Measurements from ENCODE around the gene SNX13.
"Not testable (repeated sequence)": the region's sequence is repeated elsewhere in the genome, so short reads cannot be mapped to it uniquely, and the experiment has no call there.

The SNX13 gene

GRCh38 chr7:17912050-17912449 lies 28.2 kb downstream of the SNX13 start:
- DNase-seq (ENCODE audit: low spot score) = no peak

GRCh38 chr7:17910377-17910776 lies 29.9 kb downstream of the SNX13 start:
- no peak for DNase-seq (ENCODE audit: low spot score)

DNA sequence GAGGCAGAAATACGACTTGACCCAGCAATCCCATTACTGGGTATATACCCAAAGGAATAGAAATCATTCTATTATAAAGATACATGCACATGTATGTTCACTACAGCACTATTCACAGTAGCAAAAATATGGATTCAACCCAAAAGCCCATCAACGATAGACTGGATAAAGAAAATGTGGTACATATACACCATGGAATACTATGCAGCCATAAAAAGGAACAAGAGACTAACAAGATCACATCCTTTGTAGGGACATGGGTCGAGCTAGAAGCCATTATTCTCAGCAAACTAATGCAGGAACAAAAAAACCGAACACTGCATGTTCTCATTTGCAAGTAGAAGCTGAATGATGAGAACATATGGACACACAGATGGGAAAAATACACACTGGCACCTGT lies 31.0 kb downstream of the SNX13 start:
- DNase-seq (ENCODE audit: low spot score) = not testable (repeated sequence)

DNA sequence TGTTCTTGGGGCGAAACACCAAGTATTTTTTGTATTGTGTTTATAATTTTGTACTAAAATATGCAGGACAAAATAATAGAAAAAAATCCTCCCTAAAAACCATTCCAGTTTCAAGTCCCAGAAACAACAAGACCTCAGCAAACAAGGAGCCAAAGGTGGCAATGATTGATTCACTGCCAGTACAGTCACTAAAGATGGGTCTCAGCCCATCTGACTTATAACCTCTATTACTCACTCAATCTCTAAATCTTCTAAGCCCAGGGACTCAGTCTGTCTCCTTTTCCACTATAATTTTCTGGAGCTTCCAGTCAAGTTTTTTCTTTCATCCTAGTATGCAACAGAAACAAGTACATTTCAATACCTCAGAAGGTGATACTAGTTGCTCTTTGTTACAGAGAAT lies 33.3 kb downstream of the SNX13 start:
- DNase-seq (ENCODE audit: low spot score) = no peak

GRCh38 chr7:17903337-17903736 lies 37.0 kb downstream of the SNX13 start:
- no peak for DNase-seq (ENCODE audit: low spot score)

GRCh38 chr7:17902599-17902998 lies 37.7 kb downstream of the SNX13 start:
- DNase-seq (ENCODE audit: low spot score) = no peak

GRCh38 chr7:17900464-17900863 lies 39.8 kb downstream of the SNX13 start:
- no peak for DNase-seq (ENCODE audit: low spot score)

- DNase-seq (ENCODE audit: low spot score) = no peak
These were observed 42.2 kb downstream of the SNX13 start for GRCh38 chr7:17898111-17898510.

GRCh38 chr7:17887286-17887685 lies 53.0 kb downstream of the SNX13 start:
- no peak for DNase-seq (ENCODE audit: low spot score)

GRCh38 chr7:17882685-17883084 lies 57.6 kb downstream of the SNX13 start:
- DNase-seq (ENCODE audit: low spot score) = no peak

GRCh38 chr7:17879075-17879661 lies 61.1 kb downstream of the SNX13 start:
- no peak for DNase-seq (ENCODE audit: low spot score)

DNA sequence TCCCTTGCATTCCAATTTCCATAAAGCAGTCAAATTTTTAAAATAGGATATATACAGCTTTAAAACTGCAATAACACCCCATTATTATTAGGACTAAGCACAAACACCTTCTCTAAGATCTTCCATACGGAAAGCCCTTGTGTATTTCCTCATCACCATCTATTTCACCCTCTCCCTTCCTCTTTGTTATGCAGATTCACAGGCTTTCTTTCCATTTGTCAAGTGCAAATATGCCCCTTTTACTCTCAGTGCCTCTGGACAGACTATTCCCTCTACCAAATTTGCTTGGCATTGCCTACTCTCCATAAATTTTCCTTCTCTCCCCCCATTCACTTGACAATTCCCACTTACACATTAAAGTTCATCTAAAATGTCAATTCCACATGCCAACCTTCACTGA lies 61.7 kb downstream of the SNX13 start:
- DNase-seq (ENCODE audit: low spot score) = no peak

- DNase-seq (ENCODE audit: low spot score) = no peak
These were observed 68.3 kb downstream of the SNX13 start for GRCh38 chr7:17871815-17872533.

GRCh38 chr7:17870406-17870805 lies 69.9 kb downstream of the SNX13 start:
- no peak for DNase-seq (ENCODE audit: low spot score)

DNA sequence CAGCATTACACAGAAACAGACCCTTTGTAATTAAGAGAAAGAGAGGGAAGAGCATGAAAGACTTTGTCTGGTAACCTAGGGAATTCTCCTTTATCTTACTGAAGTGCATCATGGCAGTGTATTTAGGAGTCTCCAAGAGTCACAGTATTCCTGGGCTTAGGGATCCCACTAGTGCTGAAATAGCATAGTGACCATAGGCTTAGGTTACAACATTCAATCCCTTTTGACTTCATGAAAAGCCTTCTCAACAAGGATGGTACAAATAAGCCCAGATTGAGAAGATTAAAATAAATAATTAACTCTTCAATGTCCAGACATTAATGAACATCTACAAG lies 76.5 kb downstream of the SNX13 start:
- no peak for DNase-seq (ENCODE audit: low spot score)

DNA sequence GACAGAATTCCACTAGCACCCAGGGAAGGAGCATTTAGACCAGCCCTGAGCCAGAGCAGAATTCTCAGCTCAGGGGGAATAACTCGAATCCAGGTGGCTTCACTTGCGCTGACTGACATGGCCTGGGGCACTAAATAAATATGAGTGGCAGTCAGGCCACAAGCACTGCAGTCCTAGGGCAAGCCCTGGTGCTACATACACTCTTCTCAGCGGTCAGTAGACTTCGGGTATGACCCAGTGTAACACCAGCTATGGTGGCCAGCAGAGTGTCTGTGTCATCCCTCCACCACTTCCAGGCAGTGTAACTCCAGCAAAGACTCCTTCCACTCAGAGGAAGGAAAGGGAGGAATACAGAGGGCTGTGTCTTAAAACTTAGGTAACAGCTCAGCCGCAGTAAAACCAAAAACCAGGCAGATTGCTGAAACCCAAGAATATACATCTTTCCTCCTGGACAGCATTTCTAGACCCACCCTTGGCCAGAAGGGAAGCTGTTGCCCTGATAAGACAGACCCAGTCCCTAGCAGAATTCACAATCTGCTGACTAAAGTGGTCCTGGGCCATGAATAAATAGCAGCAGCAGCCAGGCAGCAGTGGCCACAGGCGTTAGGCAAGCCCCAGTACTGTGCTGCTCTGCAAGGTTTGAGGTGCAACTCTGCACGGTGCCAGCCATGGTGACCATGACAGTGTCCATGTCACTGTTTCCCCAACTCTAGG lies 77.0 kb downstream of the SNX13 start:
- no peak for DNase-seq (ENCODE audit: low spot score)

- DNase-seq (ENCODE audit: low spot score) = no peak
These were observed 84.0 kb downstream of the SNX13 start for GRCh38 chr7:17856251-17856650.

- DNase-seq (ENCODE audit: low spot score) = no peak
These were observed 85.1 kb downstream of the SNX13 start for GRCh38 chr7:17855202-17855601.

DNA sequence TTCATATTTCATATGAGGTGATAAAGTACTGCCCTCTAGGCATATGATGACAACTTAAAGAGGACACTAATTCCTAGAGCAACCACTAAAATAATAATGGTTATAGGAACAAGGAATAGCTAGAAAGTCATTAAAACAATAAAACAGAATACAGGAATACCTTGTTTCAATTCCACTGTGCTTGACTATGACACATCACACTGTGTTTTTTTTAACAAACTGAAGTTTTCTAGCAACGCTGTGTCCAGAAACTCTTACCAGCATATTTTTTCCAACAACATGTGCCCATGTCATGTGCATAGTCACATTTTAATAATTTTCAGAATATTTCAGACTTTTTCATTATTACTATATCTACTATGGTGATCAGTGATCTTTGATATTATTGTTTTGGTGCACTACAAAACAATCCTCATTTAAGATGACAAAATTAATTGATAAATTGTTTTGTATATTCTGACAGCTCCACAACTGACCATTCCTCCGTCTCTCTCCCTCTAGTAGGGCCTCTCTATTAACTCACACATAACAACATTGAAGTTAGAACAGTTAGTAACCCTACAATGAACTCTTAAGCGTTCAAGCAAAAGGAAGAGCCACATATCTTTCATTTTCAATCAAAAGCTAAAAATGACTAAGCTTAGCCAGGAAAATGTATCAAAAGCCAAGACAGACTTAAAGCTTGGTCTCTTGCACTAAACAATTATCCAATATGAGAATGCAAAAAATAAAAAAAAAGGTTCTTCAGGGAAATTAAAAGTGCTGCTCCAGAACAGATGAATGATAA lies 85.8 kb downstream of the SNX13 start:
- DNase-seq (ENCODE audit: low spot score) = no peak

DNA sequence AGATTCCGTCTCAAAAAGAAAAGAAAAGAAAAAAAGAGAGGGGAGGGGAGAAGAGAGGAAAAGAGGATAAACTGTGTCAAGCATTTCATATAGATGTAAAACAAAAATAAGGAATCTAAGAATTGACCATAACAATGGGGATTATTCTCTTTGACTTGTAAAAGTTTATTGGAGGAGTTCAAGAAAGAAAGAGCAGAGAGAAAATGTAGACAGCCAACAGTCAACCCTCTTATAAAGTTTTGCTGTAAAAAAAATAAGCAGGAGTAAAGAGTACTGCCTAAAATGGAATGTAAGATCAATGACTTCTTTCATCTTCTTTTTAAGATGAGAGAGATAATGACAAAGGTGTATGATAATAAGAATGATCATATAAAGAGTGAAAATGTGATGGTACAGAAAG lies 87.9 kb downstream of the SNX13 start:
- no peak for DNase-seq (ENCODE audit: low spot score)

- no peak for DNase-seq (ENCODE audit: low spot score)
These were observed 90.8 kb downstream of the SNX13 start for GRCh38 chr7:17849504-17849903.

GRCh38 chr7:17848516-17848915 lies 91.8 kb downstream of the SNX13 start:
- no peak for DNase-seq (ENCODE audit: low spot score)

GRCh38 chr7:17846935-17847334 lies 93.4 kb downstream of the SNX13 start:
- DNase-seq (ENCODE audit: low spot score) = no peak
